TTC549 (cell line): ENCODE data around the gene ACACB.

Source experiments
- FAIRE-seq: peaks from 2 replicates; lab custom pipeline; 2012; peaks lifted over from hg19 to GRCh38; lab: Jason Lieb, UNC

ACACB gene

GRCh38 chr12:109305547-109305946 is 189.2 kb downstream of the ACACB start:
- FAIRE-seq, result no peak

DNA sequence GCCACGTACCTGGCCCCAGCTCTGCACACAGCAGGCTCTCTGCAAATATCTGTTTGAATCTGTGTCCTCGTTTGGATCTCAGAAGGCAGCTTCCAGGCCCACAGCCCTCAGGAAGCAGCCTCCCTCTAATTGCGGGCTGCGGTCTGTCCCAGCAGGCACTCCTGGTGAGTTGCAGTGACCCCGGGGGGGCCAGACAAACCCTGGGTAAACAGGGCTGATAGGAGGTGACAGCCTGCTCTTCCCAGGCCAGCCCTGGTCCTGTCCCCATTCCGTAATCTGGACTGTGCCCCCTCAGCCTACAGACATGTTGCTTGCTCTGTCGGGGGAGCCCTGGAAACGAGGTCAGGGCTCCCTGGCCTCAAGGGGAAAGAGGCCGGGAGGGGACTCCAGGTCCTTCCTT is 190.7 kb downstream of the ACACB start:
- FAIRE-seq, result no peak

DNA sequence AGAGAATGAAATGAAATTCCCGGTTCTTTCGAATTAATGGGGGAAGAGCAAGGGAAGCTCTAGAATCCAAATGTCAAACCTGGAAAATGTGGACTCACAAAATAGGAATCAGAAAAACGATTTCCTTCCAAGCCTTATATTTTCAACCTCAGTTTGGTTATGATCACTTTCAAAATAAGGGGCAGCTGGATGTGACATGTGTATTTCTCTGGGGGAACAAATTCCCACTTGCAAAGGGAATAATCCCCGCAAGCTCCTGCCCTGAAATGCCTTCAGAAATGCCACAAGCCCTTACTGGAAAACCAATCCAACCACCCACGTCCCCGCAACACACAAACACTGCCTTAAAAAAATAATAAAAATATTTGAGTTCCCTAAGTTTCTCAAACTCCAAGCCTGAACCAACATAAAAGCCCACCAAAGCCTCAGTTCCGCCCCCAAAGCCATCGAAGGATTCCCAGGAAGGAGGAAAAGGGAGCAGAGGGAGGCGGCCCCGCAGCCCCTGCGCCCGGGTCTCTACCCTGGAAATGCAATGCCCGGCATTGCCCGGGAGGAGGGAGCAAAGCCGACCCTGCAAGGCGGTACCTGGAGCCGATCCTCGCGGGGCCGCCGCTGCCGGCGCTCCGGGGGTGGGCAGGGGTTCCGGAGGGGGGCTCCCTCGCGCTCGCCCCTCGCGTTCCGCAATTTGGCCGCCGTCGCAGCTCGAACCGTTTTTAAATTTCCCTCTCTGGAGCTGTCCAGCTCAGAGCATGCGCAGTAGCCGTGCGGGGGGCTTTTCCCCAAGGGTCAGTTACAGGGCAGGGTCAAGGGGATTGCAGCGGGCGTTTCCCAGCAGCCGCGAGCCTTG is 192.4 kb downstream of the ACACB start, which contains the start of gene FOXN4:
FOXN4 (minus strand) TSS at position 751 of the 847 bp plus-strand sequence. CDS start 963 bp downstream, outside the sequence.
- FAIRE-seq, result no peak

- no peak for FAIRE-seq
Measured at GRCh38 chr12:109309381-109310246, 193.2 kb downstream of the ACACB start.

DNA sequence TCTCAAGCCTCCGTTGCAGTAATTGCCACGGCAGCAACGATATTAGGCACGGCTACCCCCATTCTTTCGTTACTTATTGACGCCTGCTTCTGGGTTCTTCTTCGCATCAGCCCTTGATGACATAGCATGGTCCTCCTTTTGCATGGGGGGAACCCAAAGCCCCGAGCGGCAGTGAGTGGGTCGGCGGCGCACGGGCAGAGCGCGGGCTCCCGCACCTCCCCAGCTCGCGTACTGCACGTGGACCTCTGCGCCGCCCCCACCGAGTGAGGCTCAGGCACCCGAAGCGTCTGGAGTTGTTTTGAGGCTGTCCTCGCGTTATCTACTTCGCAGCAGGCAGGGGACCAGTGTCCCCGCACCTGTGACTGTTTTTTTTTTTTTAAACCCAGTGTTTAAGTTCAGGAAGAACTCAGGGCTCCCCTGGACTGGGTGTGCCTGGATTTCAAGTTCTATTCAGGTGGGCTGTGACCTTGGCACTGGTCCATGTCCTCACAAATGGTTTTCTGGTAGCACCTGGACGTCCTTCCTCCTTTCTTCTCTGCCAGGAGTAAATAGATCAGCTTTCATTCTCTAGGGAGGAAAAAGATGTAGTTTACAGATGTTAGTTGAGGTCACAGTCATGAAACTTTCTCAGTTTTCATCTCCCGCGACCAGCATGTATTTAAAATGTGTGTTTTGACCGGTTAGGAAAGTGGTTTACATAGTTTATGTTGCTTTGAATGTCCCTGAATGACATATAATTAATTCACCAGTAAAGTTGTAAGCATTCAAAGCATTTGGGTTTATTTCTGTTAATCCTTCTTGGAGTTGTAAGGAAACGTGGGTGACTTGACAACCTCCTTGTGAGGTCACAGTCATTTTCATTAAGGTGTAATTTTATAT is 194.1 kb downstream of the ACACB start:
- FAIRE-seq, result no peak
